Activated naive CD4-positive, alpha-beta T cell treated with anti-CD3 and anti-CD28 coated beads, Interleukin-2, amount 50 U/mL, for 24 hours (primary cell): ENCODE data around the gene MBNL2.
"Not testable (repeated sequence)": the region's sequence is repeated elsewhere in the genome, so short reads cannot be mapped to it uniquely, and the experiment has no call there.

Source experiments
- H3K27ac Mint-ChIP-seq: one replicate; pipeline ENCODE4 v1.8.0; 2021; ENCODE audit warnings: mild to moderate bottlenecking, mixed read lengths
- H3K27me3 Mint-ChIP-seq: one replicate; pipeline ENCODE4 v1.8.0; 2021; ENCODE audit warnings: mixed read lengths
- H3K36me3 Mint-ChIP-seq: one replicate; pipeline ENCODE4 v1.8.0; 2021; ENCODE audit warnings: mixed read lengths
- H3K4me1 Mint-ChIP-seq: one replicate; pipeline ENCODE4 v1.8.0; 2021; ENCODE audit warnings: mixed read lengths
- H3K4me3 Mint-ChIP-seq: one replicate; pipeline ENCODE4 v1.8.0; 2021; ENCODE audit warnings: mild to moderate bottlenecking, mixed read lengths
- H3K9me3 Mint-ChIP-seq: one replicate; pipeline ENCODE4 v1.8.0; 2021; ENCODE audit warnings: mixed read lengths

MBNL2 gene

GRCh38 chr13:97199451-97199850 is 22.7 kb upstream of the MBNL2 start:
- Mint-ChIP-seq H3K27me3 (no peaks in the 10 kb centered on the region), H3K36me3 (no peaks in the 10 kb centered on the region), H3K4me1 (no peaks in the 10 kb centered on the region), H3K4me3 (no peak overlapping the region), H3K9me3 (no peaks in the 10 kb centered on the region), H3K27ac (no peak overlapping the region)

- Mint-ChIP-seq H3K36me3 (no peaks in the 10 kb centered on the region), H3K9me3 (no peaks in the 10 kb centered on the region), H3K4me3 (no peak overlapping the region), H3K27me3 (no peaks in the 10 kb centered on the region), H3K27ac (no peak overlapping the region), H3K4me1 (no peaks in the 10 kb centered on the region)
Observed at GRCh38 chr13:97200081-97200942, 21.8 kb upstream of the MBNL2 start.

- H3K4me3 Mint-ChIP-seq, result no peak overlapping the region
- no peak overlapping the region for H3K27ac Mint-ChIP-seq
- no peaks in the 10 kb centered on the region for H3K36me3 Mint-ChIP-seq
- no peaks in the 10 kb centered on the region for H3K9me3 Mint-ChIP-seq
- H3K27me3 Mint-ChIP-seq, result no peaks in the 10 kb centered on the region
- H3K4me1 Mint-ChIP-seq, result peaks cover 4% of the 10 kb centered on the region
Observed at GRCh38 chr13:97202761-97203160, 19.4 kb upstream of the MBNL2 start.

- peaks cover 17% of the 10 kb centered on the region for H3K4me1 Mint-ChIP-seq
Observed at GRCh38 chr13:97205465-97205864, 16.7 kb upstream of the MBNL2 start.

GRCh38 chr13:97205982-97206381 is 16.2 kb upstream of the MBNL2 start:
- no peaks in the 10 kb centered on the region for H3K27me3 Mint-ChIP-seq
- no peak overlapping the region for H3K4me3 Mint-ChIP-seq
- H3K27ac Mint-ChIP-seq, result no peak overlapping the region
- peaks cover 23% of the 10 kb centered on the region for H3K4me1 Mint-ChIP-seq
- H3K36me3 Mint-ChIP-seq, result no peaks in the 10 kb centered on the region
- no peaks in the 10 kb centered on the region for H3K9me3 Mint-ChIP-seq

More at GRCh38 chr13:97205465-97205864, 16.7 kb upstream of the MBNL2 start:
- Mint-ChIP-seq H3K27ac (no peak overlapping the region), H3K36me3 (no peaks in the 10 kb centered on the region), H3K27me3 (no peaks in the 10 kb centered on the region), H3K4me3 (no peak overlapping the region), H3K9me3 (no peaks in the 10 kb centered on the region)

- H3K27me3 Mint-ChIP-seq, H3K9me3 Mint-ChIP-seq, H3K4me3 Mint-ChIP-seq, H3K36me3 Mint-ChIP-seq, H3K27ac Mint-ChIP-seq: not testable (repeated sequence)
- peaks cover 33% of the 10 kb centered on the region for H3K4me1 Mint-ChIP-seq
Observed at GRCh38 chr13:97207252-97207651, 14.9 kb upstream of the MBNL2 start.

GRCh38 chr13:97211300-97211699 is 10.8 kb upstream of the MBNL2 start:
- Mint-ChIP-seq H3K4me3 (peak overlapping the region; percentile 41), H3K27me3 (no peaks in the 10 kb centered on the region), H3K9me3 (no peaks in the 10 kb centered on the region), H3K27ac (peak overlapping the region; percentile 86), H3K36me3 (no peaks in the 10 kb centered on the region), H3K4me1 (peaks cover 58% of the 10 kb centered on the region)

- no peaks in the 10 kb centered on the region for H3K36me3 Mint-ChIP-seq
- peak overlapping the region; percentile 71 for H3K27ac Mint-ChIP-seq
- no peaks in the 10 kb centered on the region for H3K27me3 Mint-ChIP-seq
- no peak overlapping the region for H3K4me3 Mint-ChIP-seq
- no peaks in the 10 kb centered on the region for H3K9me3 Mint-ChIP-seq
- H3K4me1 Mint-ChIP-seq, result peaks cover 58% of the 10 kb centered on the region
Observed at GRCh38 chr13:97212004-97212403, 10.1 kb upstream of the MBNL2 start.

- H3K27ac Mint-ChIP-seq, result no peak overlapping the region
- H3K27me3 Mint-ChIP-seq, result no peaks in the 10 kb centered on the region
- H3K4me3 Mint-ChIP-seq, result no peak overlapping the region
- no peaks in the 10 kb centered on the region for H3K9me3 Mint-ChIP-seq
- H3K4me1 Mint-ChIP-seq, result peaks cover 58% of the 10 kb centered on the region
- no peaks in the 10 kb centered on the region for H3K36me3 Mint-ChIP-seq
Observed at GRCh38 chr13:97212601-97213040, 9.5 kb upstream of the MBNL2 start.

GRCh38 chr13:97214921-97215320 is 7.2 kb upstream of the MBNL2 start:
- no peaks in the 10 kb centered on the region for H3K9me3 Mint-ChIP-seq
- peak overlapping the region; percentile 37 for H3K27ac Mint-ChIP-seq
- H3K27me3 Mint-ChIP-seq, result no peaks in the 10 kb centered on the region
- peaks cover 50% of the 10 kb centered on the region for H3K4me1 Mint-ChIP-seq
- H3K4me3 Mint-ChIP-seq, result no peak overlapping the region
- H3K36me3 Mint-ChIP-seq, result no peaks in the 10 kb centered on the region

- H3K4me3 Mint-ChIP-seq, result no peak overlapping the region
- H3K4me1 Mint-ChIP-seq, result peaks cover 46% of the 10 kb centered on the region
- no peaks in the 10 kb centered on the region for H3K27me3 Mint-ChIP-seq
- H3K27ac Mint-ChIP-seq, result no peak overlapping the region
- no peaks in the 10 kb centered on the region for H3K36me3 Mint-ChIP-seq
- H3K9me3 Mint-ChIP-seq, result no peaks in the 10 kb centered on the region
Observed at GRCh38 chr13:97215325-97215724, 6.8 kb upstream of the MBNL2 start.

- H3K4me1 Mint-ChIP-seq, result peaks cover 41% of the 10 kb centered on the region
- no peak overlapping the region for H3K4me3 Mint-ChIP-seq
- no peaks in the 10 kb centered on the region for H3K36me3 Mint-ChIP-seq
- H3K9me3 Mint-ChIP-seq, result no peaks in the 10 kb centered on the region
- H3K27ac Mint-ChIP-seq, result no peak overlapping the region
- no peaks in the 10 kb centered on the region for H3K27me3 Mint-ChIP-seq
Observed at GRCh38 chr13:97219226-97219625, 2.9 kb upstream of the MBNL2 start.

- no peaks in the 10 kb centered on the region for H3K9me3 Mint-ChIP-seq
- no peaks in the 10 kb centered on the region for H3K36me3 Mint-ChIP-seq
- peak overlapping the region; percentile 13 for H3K27ac Mint-ChIP-seq
- H3K4me1 Mint-ChIP-seq, result peaks cover 40% of the 10 kb centered on the region
- no peak overlapping the region for H3K4me3 Mint-ChIP-seq
- H3K27me3 Mint-ChIP-seq, result no peaks in the 10 kb centered on the region
Observed at GRCh38 chr13:97220151-97220900, 1.8 kb upstream of the MBNL2 start.

- H3K9me3 Mint-ChIP-seq, result no peaks in the 10 kb centered on the region
- H3K36me3 Mint-ChIP-seq, result no peaks in the 10 kb centered on the region
- H3K27me3 Mint-ChIP-seq, result no peaks in the 10 kb centered on the region
- H3K27ac Mint-ChIP-seq, result no peak overlapping the region
- H3K4me1 Mint-ChIP-seq, result peaks cover 40% of the 10 kb centered on the region
- no peak overlapping the region for H3K4me3 Mint-ChIP-seq
Observed at GRCh38 chr13:97221046-97221445, 1.1 kb upstream of the MBNL2 start.

GRCh38 chr13:97221466-97221865 is 667 bp upstream of the MBNL2 start:
- Mint-ChIP-seq H3K36me3 (no peaks in the 10 kb centered on the region), H3K27ac (no peak overlapping the region), H3K4me3 (no peak overlapping the region), H3K9me3 (no peaks in the 10 kb centered on the region), H3K27me3 (no peaks in the 10 kb centered on the region), H3K4me1 (peaks cover 42% of the 10 kb centered on the region)

- no peaks in the 10 kb centered on the region for H3K27me3 Mint-ChIP-seq
- H3K36me3 Mint-ChIP-seq, result no peaks in the 10 kb centered on the region
- H3K27ac Mint-ChIP-seq, result peak overlapping the region; percentile 95
- no peaks in the 10 kb centered on the region for H3K9me3 Mint-ChIP-seq
- H3K4me3 Mint-ChIP-seq, result peak overlapping the region; percentile 93
- H3K4me1 Mint-ChIP-seq, result peaks cover 59% of the 10 kb centered on the region
Observed at GRCh38 chr13:97223037-97223710, 1.0 kb downstream of the MBNL2 start.
